GM21529 (cell line): ENCODE data around the gene FIGNL2.

Experiments used
- ATAC-seq: cut with Tn5 transposase; IDR thresholded peaks from one replicate; pipeline ENCODE4 v1.9.1; 2021; ENCODE audit not compliant: unreplicated experiment

The FIGNL2 gene

DNA sequence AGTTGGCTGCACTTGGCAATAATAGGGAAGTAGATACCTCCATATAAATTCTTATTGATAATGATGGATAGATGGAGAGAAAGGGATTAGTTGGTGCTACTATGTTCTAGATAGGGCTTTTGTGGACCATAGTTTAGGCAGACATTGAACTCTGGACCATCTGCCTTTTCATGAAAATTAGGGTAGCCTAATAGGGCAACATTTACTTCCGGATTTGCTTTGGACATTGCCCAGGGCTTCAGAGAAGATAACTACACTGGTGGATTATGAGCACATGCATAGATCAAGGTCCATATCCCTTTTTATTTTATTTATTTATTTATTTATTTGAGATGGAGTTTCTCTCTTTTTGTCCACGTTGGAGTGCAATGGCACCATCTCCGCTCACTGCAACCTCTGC lies 70.5 kb downstream of the FIGNL2 start:
- ATAC-seq, result no peak

DNA sequence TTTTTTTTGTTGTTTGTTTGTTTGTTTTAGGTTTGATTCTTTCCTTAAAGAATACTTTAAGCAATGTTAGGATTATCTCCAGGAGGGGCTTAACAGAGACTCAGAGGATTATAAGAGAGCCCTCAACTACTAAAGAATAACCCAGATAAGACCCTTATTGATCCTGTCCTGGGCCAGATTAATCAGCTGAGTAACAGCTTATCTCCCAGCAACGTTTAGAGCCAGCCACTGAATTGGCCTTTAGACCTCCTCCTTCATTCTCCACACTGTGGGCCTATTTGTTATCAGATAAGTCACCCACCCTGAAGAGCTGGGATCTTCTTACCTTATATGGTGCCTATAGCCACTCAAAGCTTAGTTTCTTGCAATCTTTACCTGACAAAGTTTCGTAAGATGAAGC lies 71.1 kb downstream of the FIGNL2 start:
- ATAC-seq, result no peak

DNA sequence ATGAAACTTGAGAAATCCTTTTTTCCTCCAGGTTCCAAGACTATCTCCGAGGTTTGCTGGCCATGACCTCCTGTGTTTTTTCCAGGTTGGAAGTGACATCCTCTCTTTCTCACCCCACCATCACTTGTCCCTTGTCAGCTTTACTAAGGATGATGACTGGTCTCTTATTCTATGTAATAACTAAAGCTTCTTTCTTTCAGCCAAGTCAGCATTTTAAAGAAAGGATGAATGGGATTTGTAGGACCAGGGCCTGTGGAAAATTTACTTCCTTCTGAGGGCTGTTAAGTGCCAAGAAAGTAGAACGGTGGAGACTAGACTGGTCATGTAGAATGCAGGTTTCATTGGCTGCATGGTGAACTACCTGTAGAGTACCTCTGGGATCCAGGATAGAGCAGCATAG lies 73.6 kb downstream of the FIGNL2 start:
- no peak for ATAC-seq

GRCh38 chr12:51773145-51773869 lies 75.2 kb downstream of the FIGNL2 start:
- no peak for ATAC-seq

DNA sequence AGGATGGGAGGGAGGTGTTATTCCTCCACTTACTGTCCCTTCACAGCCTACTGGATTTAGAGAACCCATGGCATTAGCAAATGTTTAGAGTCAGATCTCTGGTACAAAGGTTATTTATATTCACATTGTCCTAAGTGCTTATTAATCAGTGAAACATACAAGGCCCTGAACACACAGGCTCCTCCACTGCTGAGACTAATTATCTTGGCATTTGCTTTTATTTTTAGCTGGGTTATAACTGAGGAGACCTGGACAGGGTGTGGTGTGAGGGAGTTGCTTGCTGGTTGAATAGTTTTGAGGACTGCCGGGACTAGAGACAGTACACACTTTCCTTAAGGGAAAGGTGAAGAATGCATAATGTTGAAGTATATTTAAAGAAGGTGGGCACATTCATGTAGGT lies 77.5 kb downstream of the FIGNL2 start:
- ATAC-seq, result no peak
